ENCODE measurements around the gene GRIP1.

GRCh38 chr12:66331814-66332213 lies 347.1 kb downstream of the GRIP1 start:
- TF ChIP-seq EGR1 (IDR thresholded peaks at IDR 0.05; ENCODE audit: borderline replicate concordance in 1 of 2, low read depth in 2 of 2, low read length in 2 of 2) (no peak), SPI1 (IDR thresholded peaks at IDR 0.05; ENCODE audit: borderline replicate concordance, insufficient read depth, low read depth, low read length) (no peak), LARP7 (IDR thresholded peaks at IDR 0.05) (no peak), ESRRA (IDR thresholded peaks at IDR 0.05; ENCODE audit: low read length) (no peak), ATF3 (IDR thresholded peaks at IDR 0.05; ENCODE audit: borderline replicate concordance, extremely low read depth, low read depth, low read length) (no peak), NFIC (IDR thresholded peaks at IDR 0.05; ENCODE audit: low read depth, low read length) (no peak), JUNB (IDR thresholded peaks at IDR 0.05) (no peak), MAX (IDR thresholded peaks at IDR 0.05; ENCODE audit: low read depth, low read length) (no peak), CTCF (IDR thresholded peaks at IDR 0.05 in 2 of 3, conservative IDR thresholded peaks at IDR 0.05 in 1 of 3; ENCODE audit: control insufficient read depth in 2 of 3, extremely low read depth in 1 of 3, insufficient read depth in 1 of 3, low read depth in 3 of 3, low read length in 3 of 3) (no peak), ZBTB40 (IDR thresholded peaks at IDR 0.05; ENCODE audit: borderline replicate concordance) (no peak), KDM1A (IDR thresholded peaks at IDR 0.05; ENCODE audit: borderline replicate concordance) (no peak)

Measured in GM12878 (cell line).